Stimulated activated CD4-positive, alpha-beta T cell treated with anti-CD3 and anti-CD28 coated beads, Interleukin-4, amount 100 ng/mL, for 24 hours (primary cell): ENCODE data around the gene BPIFA2.
"Not testable (repeated sequence)": the region's sequence is repeated elsewhere in the genome, so short reads cannot be mapped to it uniquely, and the experiment has no call there.

Source experiments
- DNase-seq: peaks from one replicate; pipeline ENCODE4 v3.0.0-alpha.2; 2020

BPIFA2 gene

GRCh38 chr20:33167859-33168258 is at the start of gene BPIFA2:
Gene BPIFA2 (plus strand): TSS chr20:33168159. CDS start chr20:33169146, 987 bp downstream.
- no peak for DNase-seq

GRCh38 chr20:33119725-33120720 is 47.9 kb upstream of the BPIFA2 start:
- no peak for DNase-seq

- no peak for DNase-seq
These were observed 47.0 kb upstream of the BPIFA2 start for GRCh38 chr20:33120934-33121333.

- DNase-seq, result not testable (repeated sequence)
These were observed 45.7 kb upstream of the BPIFA2 start for GRCh38 chr20:33122297-33122696.

GRCh38 chr20:33124261-33124660 is 43.7 kb upstream of the BPIFA2 start:
- no peak for DNase-seq

GRCh38 chr20:33124994-33125393 is 43.0 kb upstream of the BPIFA2 start:
- no peak for DNase-seq

- no peak for DNase-seq
These were observed 42.0 kb upstream of the BPIFA2 start for GRCh38 chr20:33125983-33126382.

- no peak for DNase-seq
These were observed 40.4 kb upstream of the BPIFA2 start for GRCh38 chr20:33127422-33128097.

GRCh38 chr20:33130568-33131061 is 37.3 kb upstream of the BPIFA2 start:
- no peak for DNase-seq

- DNase-seq, result no peak
These were observed 35.9 kb upstream of the BPIFA2 start for GRCh38 chr20:33131949-33132473.

GRCh38 chr20:33132513-33133372 is 35.2 kb upstream of the BPIFA2 start:
- DNase-seq, result no peak

GRCh38 chr20:33133373-33133941 is 34.5 kb upstream of the BPIFA2 start:
- DNase-seq, result no peak

- DNase-seq, result no peak
These were observed 30.8 kb upstream of the BPIFA2 start for GRCh38 chr20:33137195-33137594.

GRCh38 chr20:33139467-33139866 is 28.5 kb upstream of the BPIFA2 start:
- no peak for DNase-seq

GRCh38 chr20:33145521-33145920 is 22.4 kb upstream of the BPIFA2 start:
- DNase-seq, result no peak

- no peak for DNase-seq
These were observed 20.7 kb upstream of the BPIFA2 start for GRCh38 chr20:33147299-33147698.

- DNase-seq, result no peak
These were observed 19.9 kb upstream of the BPIFA2 start for GRCh38 chr20:33148040-33148439.

GRCh38 chr20:33154252-33154651 is 13.7 kb upstream of the BPIFA2 start:
- no peak for DNase-seq

GRCh38 chr20:33158637-33159385 is 9.1 kb upstream of the BPIFA2 start:
- no peak for DNase-seq

- DNase-seq, result no peak
These were observed 8.2 kb upstream of the BPIFA2 start for GRCh38 chr20:33159713-33160112.

- DNase-seq, result no peak
These were observed 7.3 kb upstream of the BPIFA2 start for GRCh38 chr20:33160681-33161080.
